Astrocyte (in vitro differentiated cells and primary cell): ENCODE measurements around the gene MMP14. TPM values are rescaled to one million over a fixed set of nuclear protein-coding genes. Genes with fewer than 3 reads are reported as not detected.

ENCODE experiments used
- DNase-seq: peaks from one replicate; pipeline ENCODE4 v3.0.0-alpha.2; 2010; ENCODE audit warnings: low read depth
- FAIRE-seq: peaks from 2 replicates; lab custom pipeline; 2011; peaks lifted over from hg19 to GRCh38; lab: Jason Lieb, UNC
- H2AFZ ChIP-seq: 2 replicates; pipeline ENCODE4 v1.6.0; 2012; ENCODE audit warnings: low read depth, low read length, inconsistent platforms
- H3K27ac ChIP-seq: 2 replicates; pipeline ENCODE4 v1.5.1; 2011; ENCODE audit warnings: low read depth, low read length, inconsistent platforms
- H3K27me3 ChIP-seq: 2 replicates; pipeline ENCODE4 v1.6.0; 2011; ENCODE audit warnings: low read length, inconsistent platforms; ENCODE audit not compliant: insufficient read depth
- H3K36me3 ChIP-seq: 2 replicates; pipeline ENCODE4 v1.5.1; 2011; ENCODE audit warnings: low read length, inconsistent platforms; ENCODE audit not compliant: insufficient read depth
- H3K4me1 ChIP-seq: 2 replicates; pipeline ENCODE4 v1.5.1; 2011; ENCODE audit warnings: low read length, inconsistent platforms; ENCODE audit not compliant: insufficient read depth
- H3K4me2 ChIP-seq: 2 replicates; pipeline ENCODE4 v1.6.0; 2012; ENCODE audit warnings: low read length, inconsistent platforms
- H3K4me3 ChIP-seq: 2 replicates; pipeline ENCODE4 v1.5.1; 2011; ENCODE audit warnings: low read depth, mild to moderate bottlenecking, low read length, inconsistent platforms; ENCODE audit not compliant: insufficient read depth
- H3K79me2 ChIP-seq: 2 replicates; pipeline ENCODE4 v1.6.0; 2012; ENCODE audit warnings: mild to moderate bottlenecking, low read length, inconsistent platforms; ENCODE audit not compliant: insufficient read depth
- H3K9ac ChIP-seq: 2 replicates; pipeline ENCODE4 v1.6.0; 2012; ENCODE audit warnings: mild to moderate bottlenecking, low read length, inconsistent platforms
- H3K9me3 ChIP-seq: 2 replicates; pipeline ENCODE4 v1.5.1; 2012; ENCODE audit warnings: low read depth, mild to moderate bottlenecking, low read length, inconsistent platforms; ENCODE audit not compliant: insufficient read depth
- H4K20me1 ChIP-seq: 2 replicates; pipeline ENCODE4 v1.6.0; 2012; ENCODE audit warnings: low read length, inconsistent platforms; ENCODE audit not compliant: insufficient read depth
- H3K27ac Mint-ChIP-seq: one replicate; pipeline ENCODE4 v1.8.0; 2021; ENCODE audit warnings: mild to moderate bottlenecking, mixed read lengths; ENCODE audit not compliant: unreplicated experiment
- H3K27me3 Mint-ChIP-seq: one replicate; pipeline ENCODE4 v1.8.0; 2021; ENCODE audit warnings: low read depth, mixed read lengths; ENCODE audit not compliant: unreplicated experiment
- H3K36me3 Mint-ChIP-seq: one replicate; pipeline ENCODE4 v1.8.0; 2021; ENCODE audit warnings: low read depth, mixed read lengths; ENCODE audit not compliant: unreplicated experiment
- H3K4me1 Mint-ChIP-seq: one replicate; pipeline ENCODE4 v1.8.0; 2021; ENCODE audit warnings: low read depth, mixed read lengths; ENCODE audit not compliant: unreplicated experiment
- H3K4me3 Mint-ChIP-seq: one replicate; pipeline ENCODE4 v1.8.0; 2021; ENCODE audit warnings: mild to moderate bottlenecking, moderate library complexity, mixed read lengths; ENCODE audit not compliant: unreplicated experiment
- H3K9me3 Mint-ChIP-seq: one replicate; pipeline ENCODE4 v1.8.0; 2021; ENCODE audit warnings: mild to moderate bottlenecking, mixed read lengths; ENCODE audit not compliant: unreplicated experiment
- CTCF ChIP-seq: IDR thresholded peaks from 2 replicates; pipeline ENCODE4 v1.5.1; 2011; ENCODE audit warnings: low read depth, mild to moderate bottlenecking, inconsistent platforms, low read length, moderate library complexity; ENCODE audit not compliant: insufficient read depth
- EZH2 ChIP-seq: IDR thresholded peaks from 2 replicates; pipeline ENCODE4 v1.6.1; 2012; ENCODE audit warnings: mild to moderate bottlenecking, low read length, inconsistent platforms; ENCODE audit not compliant: insufficient read depth
- total RNA-seq: library from RNA; stranded (reverse); gene quantifications from 2 replicates; pipeline ENCODE4 v1.2.1, GENCODE V29; 2021

MMP14 gene
- total RNA-seq, 1 donor from 2014 or later: 911 TPM

GRCh38 chr14:22847661-22848341, 11.4 kb downstream of the MMP14 start:
- Histone ChIP-seq H3K27ac (peak overlapping the region; percentile 99), H3K36me3 (peaks cover 32% of the 10 kb centered on the region), H3K79me2 (peaks cover 33% of the 10 kb centered on the region), H3K9ac (peak overlapping the region; percentile 85), H4K20me1 (peaks cover 35% of the 10 kb centered on the region), H3K9me3 (no peaks in the 10 kb centered on the region), H3K4me2 (peak overlapping the region; percentile 61), H3K4me3 (peak overlapping the region; percentile 34), H3K4me1 (peaks cover 70% of the 10 kb centered on the region), H3K27me3 (no peaks in the 10 kb centered on the region), H2AFZ (no peak overlapping the region)
- TF ChIP-seq EZH2: no peak
- TF ChIP-seq CTCF: no peak
- Mint-ChIP-seq H3K27me3 (no peaks in the 10 kb centered on the region), H3K27ac (peak overlapping the region; percentile 81), H3K9me3 (peaks cover 4% of the 10 kb centered on the region), H3K4me3 (peak overlapping the region; percentile 29), H3K4me1 (peaks cover 27% of the 10 kb centered on the region), H3K36me3 (peaks cover 10% of the 10 kb centered on the region)
- DNase-seq: peak; percentile 72
- no peak for FAIRE-seq

GRCh38 chr14:22848351-22849164, 12.2 kb downstream of the MMP14 start:
- Histone ChIP-seq H3K4me1 (peaks cover 76% of the 10 kb centered on the region), H3K4me3 (no peak overlapping the region), H2AFZ (no peak overlapping the region), H3K27me3 (no peaks in the 10 kb centered on the region), H3K4me2 (peak overlapping the region; percentile 61), H4K20me1 (peaks cover 27% of the 10 kb centered on the region), H3K79me2 (peaks cover 25% of the 10 kb centered on the region), H3K9me3 (no peaks in the 10 kb centered on the region), H3K9ac (peak overlapping the region; percentile 85), H3K36me3 (peaks cover 24% of the 10 kb centered on the region), H3K27ac (peak overlapping the region; percentile 99)
- TF ChIP-seq CTCF: no peak
- no peak for TF ChIP-seq EZH2
- FAIRE-seq (no peak), DNase-seq (peak; percentile 85)
- H3K27me3 Mint-ChIP-seq: no peaks in the 10 kb centered on the region
- peaks cover 7% of the 10 kb centered on the region for H3K36me3 Mint-ChIP-seq
- H3K4me1 Mint-ChIP-seq: peaks cover 28% of the 10 kb centered on the region
- H3K4me3 Mint-ChIP-seq: no peak overlapping the region
- peaks cover under 1% of the 10 kb centered on the region for H3K9me3 Mint-ChIP-seq
- H3K27ac Mint-ChIP-seq: peak overlapping the region; percentile 81
